OCI-LY1 (cell line): Measurements from ENCODE around the gene CLSTN3.
A peak's percentile ranks its signal among the peaks of the same experiment; 100 is the strongest.

Source experiments
- H2AFZ ChIP-seq: fragments of 200-600 bp; sonication (generic), shearing (Covaris generic); 2 replicates; pipeline ENCODE4 v1.6.0; 2014; ENCODE audit warnings: antibody characterized with exemption, mild to moderate bottlenecking, low read length
- H3F3A ChIP-seq: fragments of 200-600 bp; sonication (generic), shearing (Covaris generic); 2 replicates; pipeline ENCODE4 v1.6.0; 2014; ENCODE audit warnings: mild to moderate bottlenecking, antibody characterized with exemption, low read length, moderate library complexity; ENCODE audit not compliant: insufficient read depth
- H3K27ac ChIP-seq: fragments of 200-600 bp; sonication (generic); 2 replicates; pipeline ENCODE4 v1.5.1; 2014; ENCODE audit warnings: low read length, mixed run types, mild to moderate bottlenecking, low read depth; ENCODE audit not compliant: poor library complexity, severe bottlenecking
- H3K27me3 ChIP-seq: fragments of 200-600 bp; sonication (generic); 2 replicates; pipeline ENCODE4 v1.6.0; 2014; ENCODE audit warnings: antibody characterized with exemption, mild to moderate bottlenecking, low read length, moderate library complexity; ENCODE audit not compliant: insufficient read depth
- H3K36me3 ChIP-seq: fragments of 200-600 bp; sonication (generic); 2 replicates; pipeline ENCODE4 v1.6.1; 2014; ENCODE audit warnings: mild to moderate bottlenecking, antibody characterized with exemption, low read length, moderate library complexity, mixed read lengths; ENCODE audit not compliant: insufficient read depth
- H3K4me1 ChIP-seq: fragments of 200-600 bp; sonication (generic); 2 replicates; pipeline ENCODE4 v1.5.1; 2014; ENCODE audit warnings: mild to moderate bottlenecking, low read length, moderate library complexity; ENCODE audit not compliant: insufficient read depth, severe bottlenecking
- H3K4me2 ChIP-seq: fragments of 200-600 bp; sonication (generic), shearing (Covaris generic); 2 replicates; pipeline ENCODE4 v1.6.1; 2014; ENCODE audit warnings: low read length
- H3K4me3 ChIP-seq: fragments of 200-600 bp; sonication (generic); 2 replicates; pipeline ENCODE4 v1.5.1; 2014; ENCODE audit warnings: low read length, low read depth, mild to moderate bottlenecking, mixed read lengths; ENCODE audit not compliant: poor library complexity, severe bottlenecking
- H3K79me2 ChIP-seq: fragments of 200-600 bp; shearing (Covaris generic); 2 replicates; pipeline ENCODE4 v1.6.1; 2016; ENCODE audit warnings: mixed run types, low read length, mixed read lengths; ENCODE audit not compliant: insufficient read depth
- H3K9ac ChIP-seq: fragments of 200-600 bp; sonication (generic), shearing (Covaris generic); 2 replicates; pipeline ENCODE4 v1.6.1; 2014; ENCODE audit warnings: mild to moderate bottlenecking, low read length, mixed read lengths
- H3K9me2 ChIP-seq: fragments of 200-600 bp; sonication (generic), shearing (Covaris generic); 2 replicates; pipeline ENCODE4 v1.6.1; 2014; ENCODE audit warnings: low read depth, mild to moderate bottlenecking, low read length, mixed read lengths
- H3K9me3 ChIP-seq: fragments of 200-600 bp; shearing (Covaris generic); 2 replicates; pipeline ENCODE4 v1.6.1; 2014; ENCODE audit warnings: low read length, mixed read lengths
- H4K20me1 ChIP-seq: fragments of 200-600 bp; sonication (generic), shearing (Covaris generic); 2 replicates; pipeline ENCODE4 v1.6.0; 2016; ENCODE audit warnings: mild to moderate bottlenecking, low read length; ENCODE audit not compliant: insufficient read depth
- EZH2 ChIP-seq: fragments of 200-600 bp; sonication (generic), shearing (Covaris generic); IDR thresholded peaks from 2 replicates; pipeline ENCODE4 v1.8.0; 2017; ENCODE audit warnings: borderline replicate concordance, mixed run types, mild to moderate bottlenecking, antibody characterized with exemption, low read length, moderate library complexity, mixed read lengths
- TF ChIP-seq, protein P1 (sequence below): fragments of 200-600 bp; sonication (generic), shearing (Covaris generic); IDR thresholded peaks from 2 replicates; pipeline ENCODE4 v1.5.1; 2017; ENCODE audit warnings: mild to moderate bottlenecking, antibody characterized with exemption, low read length, moderate library complexity, mixed read lengths

CLSTN3 gene

DNA sequence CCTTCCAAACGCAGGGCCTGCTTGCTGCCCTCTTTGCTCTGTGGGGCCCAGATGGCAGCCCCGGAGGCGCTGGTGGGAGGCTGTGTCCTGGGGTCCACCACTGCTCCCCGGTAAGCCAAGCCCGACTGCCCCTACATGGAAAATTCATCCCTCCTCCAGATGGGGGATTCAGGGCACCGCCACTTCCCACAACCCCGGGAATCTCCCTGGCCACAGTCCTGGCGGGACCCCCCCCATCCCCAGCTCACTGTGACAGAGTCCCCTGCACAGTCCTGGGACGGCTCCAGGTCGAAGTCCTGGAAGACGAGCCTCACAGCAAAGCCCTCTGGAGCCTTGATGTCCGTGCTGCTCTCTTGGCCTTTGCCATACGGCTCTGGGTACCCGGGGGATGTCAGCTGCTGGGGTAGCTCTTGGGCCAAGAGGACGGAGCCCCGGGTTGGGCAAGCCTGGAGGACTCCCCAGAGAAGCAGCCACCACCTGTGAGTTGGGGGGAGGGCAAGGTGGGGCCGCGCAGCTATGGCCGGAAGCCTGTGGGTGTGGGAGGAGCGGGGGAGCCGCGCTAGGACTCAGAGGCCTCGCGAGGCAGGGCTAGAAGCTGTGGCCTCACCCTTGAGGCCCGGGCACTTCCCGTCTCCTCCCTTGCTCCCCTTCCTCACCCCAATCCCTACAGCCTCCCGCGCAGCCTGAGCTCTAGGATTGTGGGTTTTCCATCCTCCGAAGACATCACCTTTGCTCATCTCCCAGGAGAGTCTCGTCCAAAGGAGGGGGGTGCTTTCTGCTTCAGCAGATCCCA lies 22.0 kb upstream of the CLSTN3 start:
- H2AFZ ChIP-seq = no peak overlapping the region
- no peaks in the 10 kb centered on the region; the same call in 1 of the 2 replicates for H3K27me3 ChIP-seq
- no peak overlapping the region for H3K27ac ChIP-seq
- H3K4me2 ChIP-seq = peak overlapping the region; percentile 68
- no peaks in the 10 kb centered on the region for H3F3A ChIP-seq
- peaks cover 8% of the 10 kb centered on the region; the same call in 1 of the 2 replicates for H3K9me3 ChIP-seq
- H3K9me2 ChIP-seq = no peaks in the 10 kb centered on the region
- peak overlapping the region; percentile 48 for H3K4me3 ChIP-seq
- H4K20me1 ChIP-seq = no peaks in the 10 kb centered on the region
- TF ChIP-seq EZH2 = no peak
- TF ChIP-seq, protein P1, sequence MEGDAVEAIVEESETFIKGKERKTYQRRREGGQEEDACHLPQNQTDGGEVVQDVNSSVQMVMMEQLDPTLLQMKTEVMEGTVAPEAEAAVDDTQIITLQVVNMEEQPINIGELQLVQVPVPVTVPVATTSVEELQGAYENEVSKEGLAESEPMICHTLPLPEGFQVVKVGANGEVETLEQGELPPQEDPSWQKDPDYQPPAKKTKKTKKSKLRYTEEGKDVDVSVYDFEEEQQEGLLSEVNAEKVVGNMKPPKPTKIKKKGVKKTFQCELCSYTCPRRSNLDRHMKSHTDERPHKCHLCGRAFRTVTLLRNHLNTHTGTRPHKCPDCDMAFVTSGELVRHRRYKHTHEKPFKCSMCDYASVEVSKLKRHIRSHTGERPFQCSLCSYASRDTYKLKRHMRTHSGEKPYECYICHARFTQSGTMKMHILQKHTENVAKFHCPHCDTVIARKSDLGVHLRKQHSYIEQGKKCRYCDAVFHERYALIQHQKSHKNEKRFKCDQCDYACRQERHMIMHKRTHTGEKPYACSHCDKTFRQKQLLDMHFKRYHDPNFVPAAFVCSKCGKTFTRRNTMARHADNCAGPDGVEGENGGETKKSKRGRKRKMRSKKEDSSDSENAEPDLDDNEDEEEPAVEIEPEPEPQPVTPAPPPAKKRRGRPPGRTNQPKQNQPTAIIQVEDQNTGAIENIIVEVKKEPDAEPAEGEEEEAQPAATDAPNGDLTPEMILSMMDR = no peak
- H3K79me2 ChIP-seq = no peaks in the 10 kb centered on the region
- peaks cover 7% of the 10 kb centered on the region for H3K4me1 ChIP-seq
- peak overlapping the region; percentile 46; the same call in 1 of the 2 replicates for H3K9ac ChIP-seq
- H3K36me3 ChIP-seq = no peaks in the 10 kb centered on the region; the same call in 1 of the 2 replicates

DNA sequence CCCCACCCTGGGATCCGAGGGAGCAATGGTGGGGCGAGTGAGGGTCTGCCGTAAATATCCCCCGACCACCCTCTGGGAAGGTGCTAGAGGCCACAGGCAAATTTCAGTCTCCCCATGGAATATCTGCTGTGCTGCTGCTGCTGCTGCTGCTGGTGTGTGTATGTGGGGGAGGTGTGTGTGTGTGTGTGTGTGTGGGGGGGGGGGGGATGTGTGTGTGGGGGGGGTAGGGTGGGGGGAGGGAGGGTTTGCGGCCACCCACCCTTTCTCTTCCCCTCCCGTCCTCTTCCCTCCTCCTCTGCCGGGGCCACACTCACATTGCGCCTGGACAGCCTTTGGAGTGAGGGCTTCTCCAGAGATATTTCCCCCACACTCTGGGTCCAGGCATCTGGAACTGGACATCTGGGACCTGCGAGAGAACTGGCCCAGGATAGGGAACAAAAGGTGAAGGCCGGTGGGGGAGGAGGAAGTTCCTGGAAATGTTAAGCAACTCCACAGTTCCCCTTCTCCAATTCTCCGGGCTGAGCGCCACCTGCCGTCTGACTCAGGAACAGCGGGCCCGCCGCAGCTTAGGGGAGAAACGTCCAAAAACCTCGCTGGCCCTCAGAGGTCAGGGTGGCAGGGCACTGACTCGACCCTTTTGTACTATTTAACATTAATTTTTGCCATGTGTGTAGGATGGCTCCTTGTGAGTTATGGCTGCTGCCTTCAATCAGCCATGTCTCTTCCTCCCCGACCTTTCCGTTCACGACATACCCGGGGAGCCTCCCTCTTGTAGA lies 21.2 kb upstream of the CLSTN3 start, which contains the start of gene C1RL:
C1RL (minus strand) TSS at position 419 of the 776 bp plus-strand sequence; CDS start at position 385, 34 bp downstream.
- Histone ChIP-seq H4K20me1 (no peaks in the 10 kb centered on the region), H3K36me3 (no peaks in the 10 kb centered on the region; the same call in 1 of the 2 replicates), H3K9me3 (peaks cover 8% of the 10 kb centered on the region; the same call in 1 of the 2 replicates), H3K9me2 (no peaks in the 10 kb centered on the region), H3K4me1 (peaks cover 7% of the 10 kb centered on the region), H3K27ac (no peak within 1 kb of the TSS), H2AFZ (no peak within 1 kb of the TSS), H3K79me2 (no peaks in the 10 kb centered on the region), H3K9ac (peak within 1 kb of the TSS; percentile 46; the same call in 1 of the 2 replicates), H3K4me2 (peak within 1 kb of the TSS; percentile 68), H3F3A (no peaks in the 10 kb centered on the region), H3K4me3 (peak within 1 kb of the TSS; percentile 48), H3K27me3 (no peaks in the 10 kb centered on the region; the same call in 1 of the 2 replicates)
- TF ChIP-seq, protein P1 = peak; percentile 94
- TF ChIP-seq EZH2 = no peak

DNA sequence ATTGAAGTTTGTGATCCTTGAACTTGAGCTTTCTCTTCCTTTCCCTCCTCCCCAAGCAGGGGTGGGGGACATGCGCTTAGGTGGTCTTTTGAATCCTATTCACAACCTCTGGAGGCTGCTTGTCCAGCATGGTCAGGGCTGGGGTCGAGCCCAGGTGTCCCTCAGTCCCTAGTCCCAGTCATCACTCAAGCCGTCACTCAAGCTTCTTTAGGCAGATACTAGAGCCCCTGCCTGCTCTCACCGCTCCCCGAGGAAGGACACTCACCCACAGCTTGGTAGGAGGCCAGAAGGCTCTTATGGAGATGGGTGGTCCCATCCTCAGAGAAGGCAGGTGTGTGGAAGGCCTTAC lies 20.6 kb upstream of the CLSTN3 start:
- H3K4me1 ChIP-seq = peaks cover 7% of the 10 kb centered on the region
- peaks cover 8% of the 10 kb centered on the region; the same call in 1 of the 2 replicates for H3K9me3 ChIP-seq
- no peaks in the 10 kb centered on the region for H4K20me1 ChIP-seq
- no peaks in the 10 kb centered on the region for H3K79me2 ChIP-seq
- H3K27me3 ChIP-seq = no peaks in the 10 kb centered on the region; the same call in 1 of the 2 replicates
- no peaks in the 10 kb centered on the region for H3F3A ChIP-seq
- TF ChIP-seq, protein P1 = no peak
- no peak for TF ChIP-seq EZH2
- no peak overlapping the region for H2AFZ ChIP-seq
- no peaks in the 10 kb centered on the region for H3K9me2 ChIP-seq
- no peak overlapping the region for H3K4me2 ChIP-seq
- H3K27ac ChIP-seq = no peak overlapping the region
- no peak overlapping the region for H3K4me3 ChIP-seq
- H3K36me3 ChIP-seq = no peaks in the 10 kb centered on the region; the same call in 1 of the 2 replicates
- H3K9ac ChIP-seq = no peak overlapping the region
